Activated CD4-positive, alpha-beta memory T cell treated with anti-CD3 and anti-CD28 coated beads, Interleukin-2, amount 10 ng/mL, durations not matched to agents 7 days and 5 days (primary cell): Measurements from ENCODE around the gene RNF121. TPM values are rescaled to one million over a fixed set of nuclear protein-coding genes. Genes with fewer than 3 reads are reported as not detected.

Experiments
- CTCF ChIA-PET: fragments of 350-600 bp; sonication (Branson Sonifier 250); formaldehyde crosslinking; loops from one replicate; lab custom pipeline; 2021; ENCODE audit warnings: antibody characterized with exemption, inconsistent platforms; lab: Charles Lee
- POLR2A ChIA-PET: fragments of 350-600 bp; sonication (Branson Sonifier 250); formaldehyde crosslinking; loops from one replicate; lab custom pipeline; 2021; ENCODE audit warnings: antibody characterized with exemption; lab: Charles Lee
- DNase-seq: peaks from one replicate; pipeline ENCODE4 v3.0.0-alpha.2; 2020
- H3K27ac Mint-ChIP-seq: one replicate; pipeline ENCODE4 v1.8.0; 2021; ENCODE audit warnings: mild to moderate bottlenecking, mixed read lengths
- H3K27me3 Mint-ChIP-seq: one replicate; pipeline ENCODE4 v1.8.0; 2021; ENCODE audit warnings: mixed read lengths
- H3K36me3 Mint-ChIP-seq: one replicate; pipeline ENCODE4 v1.8.0; 2021; ENCODE audit warnings: low read depth, mixed read lengths
- H3K4me1 Mint-ChIP-seq: one replicate; pipeline ENCODE4 v1.8.0; 2021; ENCODE audit warnings: mixed read lengths
- H3K4me3 Mint-ChIP-seq: one replicate; pipeline ENCODE4 v1.8.0; 2021; ENCODE audit warnings: mild to moderate bottlenecking, mixed read lengths
- H3K9me3 Mint-ChIP-seq: one replicate; pipeline ENCODE4 v1.8.0; 2021; ENCODE audit warnings: mixed read lengths
- total RNA-seq, 2 experiments: library from RNA; stranded (reverse); gene quantifications; one replicate each; pipeline ENCODE4 v1.2.3, GENCODE V29; 2021

The RNF121 gene
- total RNA-seq, 2 experiments from 2014 or later: 25.7 to 28.1 TPM

DNA sequence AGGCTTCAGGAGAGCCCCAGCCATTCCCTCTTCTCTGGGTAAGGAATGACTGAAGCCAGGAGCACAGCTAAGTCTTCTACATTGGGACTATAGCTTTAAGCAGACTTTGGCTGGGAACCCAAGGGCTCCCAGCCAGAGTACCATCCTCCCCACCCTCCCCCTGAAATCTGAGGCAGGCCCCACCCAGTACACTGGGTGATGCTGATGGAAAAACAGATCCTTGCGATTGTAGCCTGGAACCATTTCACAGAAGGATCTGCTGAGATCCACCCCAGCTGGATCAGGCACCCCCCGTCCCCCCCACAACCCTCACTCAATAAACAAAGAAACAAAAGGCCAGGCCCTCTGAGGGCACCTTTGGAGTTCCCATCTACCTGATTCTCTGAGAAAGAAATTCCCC is 109.6 kb downstream of the RNF121 start:
- Mint-ChIP-seq H3K27me3 (no peaks in the 10 kb centered on the region), H3K4me1 (peaks cover 9% of the 10 kb centered on the region), H3K36me3 (peaks cover 28% of the 10 kb centered on the region), H3K4me3 (no peak overlapping the region), H3K27ac (no peak overlapping the region), H3K9me3 (no peaks in the 10 kb centered on the region)
- POLR2A ChIA-PET: interaction anchor here (0.7 to 4.2 kb wide), 11 partner anchors 9 to 110 kb away, joined by 3 to 33 read pairs (median 12); partner anchors contain the start of genes ANAPC15, RNF121 and XNDC1N
- CTCF ChIA-PET: interaction anchor here (1.1 to 4.2 kb wide), 6 partner anchors 13 to 392 kb away, joined by 3 to 38 read pairs (median 6); no protein-coding TSS in a partner anchor
- no peak for DNase-seq

DNA sequence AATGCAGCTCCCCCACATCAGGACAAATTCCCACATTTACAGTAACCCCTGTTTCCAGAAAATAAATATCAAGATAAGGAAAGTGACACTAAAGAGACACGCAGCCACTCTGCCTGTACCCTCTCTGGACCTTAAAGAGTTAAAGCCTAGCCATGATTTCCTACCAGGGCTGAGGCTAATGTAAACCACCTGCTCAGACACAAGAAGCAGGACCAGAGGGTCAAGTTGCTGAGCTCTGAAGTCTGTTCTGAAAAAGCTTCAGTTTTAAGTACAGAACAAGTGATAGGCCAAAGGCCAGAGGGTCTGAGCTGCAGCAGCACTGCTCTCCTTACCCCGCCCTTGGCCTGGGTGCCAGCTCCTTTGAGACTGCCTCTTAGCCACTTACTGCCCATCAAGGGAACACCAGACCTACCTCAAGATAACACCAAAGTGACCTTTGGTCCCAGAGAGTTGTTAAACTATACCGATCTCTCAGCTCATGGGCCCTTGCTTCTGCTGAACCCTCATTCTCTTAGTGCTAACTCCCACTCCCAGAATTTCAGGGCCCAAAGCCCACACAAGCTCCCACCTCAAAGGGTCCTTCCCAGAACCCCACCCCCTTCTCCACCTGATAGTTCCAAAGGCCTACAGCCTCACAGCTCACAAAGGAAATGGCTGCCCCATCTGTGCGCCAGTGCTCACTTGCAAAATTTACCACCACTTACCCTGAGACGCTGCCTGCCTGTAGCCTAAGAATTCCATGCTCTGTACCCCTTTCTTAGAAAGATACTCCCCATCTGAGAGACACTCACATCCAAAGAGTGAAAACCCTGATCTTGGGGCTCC is 110.4 kb downstream of the RNF121 start:
- POLR2A ChIA-PET: interaction anchor here (0.7 to 4.2 kb wide), 13 partner anchors 10 to 111 kb away, joined by 3 to 33 read pairs (median 10); partner anchors contain the start of genes ANAPC15, RNF121 and XNDC1N
- CTCF ChIA-PET: interaction anchor here (0.6 to 4.2 kb wide), 11 partner anchors 8 to 433 kb away, joined by 3 to 38 read pairs (median 6); no protein-coding TSS in a partner anchor
- Mint-ChIP-seq H3K27me3 (no peaks in the 10 kb centered on the region), H3K27ac (no peak overlapping the region), H3K36me3 (peaks cover 25% of the 10 kb centered on the region), H3K4me3 (no peak overlapping the region), H3K4me1 (peaks cover 9% of the 10 kb centered on the region), H3K9me3 (no peaks in the 10 kb centered on the region)
- no peak for DNase-seq

DNA sequence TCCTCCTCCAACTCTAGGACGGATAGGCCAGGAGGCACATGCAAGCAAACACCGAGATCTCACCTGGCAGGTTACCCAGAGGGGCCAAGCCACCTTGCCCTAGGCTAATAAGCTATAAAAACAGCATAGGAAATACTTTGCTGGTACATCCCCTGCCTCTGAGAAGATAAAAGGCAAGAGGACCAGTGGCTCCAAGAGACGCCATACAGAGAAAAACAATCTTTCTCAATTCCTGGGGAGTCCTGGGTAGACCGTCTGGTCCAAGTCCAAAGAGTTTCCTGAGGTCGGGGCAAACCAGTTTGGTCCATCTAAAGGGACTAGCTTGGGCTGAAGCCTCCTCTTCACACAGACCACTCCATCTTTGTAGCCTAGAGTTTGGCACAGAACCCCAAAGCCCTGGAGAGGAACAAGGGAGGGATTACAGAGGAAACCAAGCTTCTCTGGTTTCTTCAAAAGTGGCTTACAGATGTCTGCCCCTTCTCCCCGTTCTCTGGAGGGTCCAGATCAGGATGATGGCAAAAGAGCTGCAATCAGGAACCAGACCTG is 111.1 kb downstream of the RNF121 start:
- H3K9me3 Mint-ChIP-seq: no peaks in the 10 kb centered on the region
- no peak overlapping the region for H3K27ac Mint-ChIP-seq
- ChIA-PET CTCF (interaction anchor here (0.7 to 4.2 kb wide), 16 partner anchors 8 to 183 kb away, joined by 3 to 38 read pairs (median 4); no protein-coding TSS in a partner anchor), POLR2A (interaction anchor here (0.7 to 4.2 kb wide), 21 partner anchors 8 to 587 kb away, joined by 3 to 33 read pairs (median 4); partner anchors contain the start of genes ANAPC15, IL18BP, INPPL1 and NADSYN1)
- H3K36me3 Mint-ChIP-seq: peaks cover 25% of the 10 kb centered on the region
- H3K27me3 Mint-ChIP-seq: no peaks in the 10 kb centered on the region
- no peak for DNase-seq
- H3K4me1 Mint-ChIP-seq: peaks cover 10% of the 10 kb centered on the region
- no peak overlapping the region for H3K4me3 Mint-ChIP-seq

DNA sequence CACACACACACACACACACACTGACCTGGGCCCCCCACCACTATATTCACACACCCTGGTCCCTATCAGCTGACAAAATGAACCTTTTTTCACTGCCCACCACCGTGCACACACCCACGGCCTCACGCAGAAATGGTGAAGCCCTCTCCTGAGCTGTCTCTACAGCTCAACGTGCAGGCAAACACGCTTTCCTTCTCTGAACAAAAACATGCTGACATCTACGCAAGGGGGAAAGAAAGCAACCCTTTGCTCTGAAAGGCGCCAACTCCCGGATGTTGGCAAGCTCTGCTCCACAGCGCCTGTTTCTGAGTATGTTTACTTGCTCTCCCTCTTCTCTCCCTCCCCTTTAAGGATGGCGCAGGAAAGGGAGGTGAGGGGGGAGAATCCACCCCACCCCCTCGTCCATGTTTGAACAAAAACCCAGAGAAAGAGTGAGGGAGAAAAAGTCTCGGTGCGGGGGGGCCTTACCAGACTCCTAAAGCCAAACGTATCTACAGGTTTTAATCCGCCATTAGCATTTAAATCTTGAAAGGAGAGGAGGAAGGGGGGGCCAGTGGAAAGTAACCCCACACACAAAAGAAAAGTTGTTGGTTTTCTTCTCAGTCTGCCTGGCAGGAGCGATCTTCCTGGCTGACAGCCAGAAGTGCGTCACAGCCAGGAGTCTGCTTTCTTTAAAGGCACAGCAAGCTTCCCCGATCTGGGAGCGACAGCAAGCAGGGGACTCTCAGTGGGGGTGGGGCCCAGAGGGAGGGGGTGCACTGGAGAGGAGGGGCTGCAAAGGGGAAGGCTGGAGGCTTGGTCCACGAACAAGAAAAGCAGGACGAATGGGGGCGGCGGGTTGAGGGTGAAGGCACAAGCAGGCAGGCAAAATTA is 111.9 kb downstream of the RNF121 start:
- H3K27me3 Mint-ChIP-seq: no peaks in the 10 kb centered on the region
- no peak overlapping the region for H3K27ac Mint-ChIP-seq
- ChIA-PET POLR2A (interaction anchor here (0.6 to 4.2 kb wide), 20 partner anchors 9 to 588 kb away, joined by 3 to 33 read pairs (median 4); partner anchors contain the start of genes ANAPC15, IL18BP, INPPL1 and NADSYN1), CTCF (interaction anchor here (0.7 to 4.2 kb wide), 11 partner anchors 8 to 182 kb away, joined by 3 to 38 read pairs (median 4); no protein-coding TSS in a partner anchor)
- DNase-seq: peak; percentile 70
- peaks cover 10% of the 10 kb centered on the region for H3K4me1 Mint-ChIP-seq
- H3K4me3 Mint-ChIP-seq: no peak overlapping the region
- H3K9me3 Mint-ChIP-seq: no peaks in the 10 kb centered on the region
- H3K36me3 Mint-ChIP-seq: peaks cover 21% of the 10 kb centered on the region

DNA sequence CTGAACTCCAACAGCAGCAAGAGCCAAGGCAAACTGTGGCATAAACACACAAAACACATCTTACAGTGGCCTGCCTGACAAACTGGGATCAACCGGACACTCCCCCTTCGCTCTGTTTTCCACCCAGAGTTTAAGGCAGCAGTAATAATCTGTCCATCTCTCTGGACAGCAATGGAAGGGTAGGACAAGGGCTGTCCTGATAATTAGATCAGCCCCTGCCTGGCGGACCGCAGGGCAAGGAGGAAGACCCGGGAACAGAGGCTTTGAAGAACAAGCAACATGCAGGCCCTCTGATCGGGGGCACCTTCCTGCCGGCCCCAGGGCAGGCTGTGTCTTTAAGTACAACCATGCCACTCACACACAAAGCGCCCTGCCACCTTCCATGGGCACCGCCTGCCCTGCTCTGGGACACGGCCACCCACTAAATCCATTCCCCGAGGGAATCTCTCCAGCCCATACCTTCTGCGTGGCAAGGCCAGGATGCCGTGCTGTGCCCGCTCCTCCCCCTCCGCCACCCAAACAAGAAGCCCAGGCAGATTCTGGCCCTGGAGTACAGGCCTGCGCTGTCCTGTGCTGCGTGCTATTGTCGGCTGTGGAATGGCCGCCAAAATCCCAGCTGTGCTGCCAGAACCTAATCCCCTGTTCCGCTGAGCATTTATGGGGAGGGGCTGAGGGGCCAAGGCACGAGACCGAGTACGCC is 112.7 kb downstream of the RNF121 start:
- no peaks in the 10 kb centered on the region for H3K27me3 Mint-ChIP-seq
- ChIA-PET POLR2A (interaction anchor here (1.0 to 4.2 kb wide), 12 partner anchors 12 to 71 kb away, joined by 3 to 33 read pairs (median 4); partner anchors contain the start of gene ANAPC15), CTCF (interaction anchor here (1.2 to 4.2 kb wide), 4 partner anchors 16 to 389 kb away, joined by 4 to 38 read pairs (median 4); no protein-coding TSS in a partner anchor)
- H3K4me1 Mint-ChIP-seq: peaks cover 5% of the 10 kb centered on the region
- peak; percentile 40 for DNase-seq
- peaks cover 15% of the 10 kb centered on the region for H3K36me3 Mint-ChIP-seq
- no peak overlapping the region for H3K4me3 Mint-ChIP-seq
- no peak overlapping the region for H3K27ac Mint-ChIP-seq
- H3K9me3 Mint-ChIP-seq: no peaks in the 10 kb centered on the region

DNA sequence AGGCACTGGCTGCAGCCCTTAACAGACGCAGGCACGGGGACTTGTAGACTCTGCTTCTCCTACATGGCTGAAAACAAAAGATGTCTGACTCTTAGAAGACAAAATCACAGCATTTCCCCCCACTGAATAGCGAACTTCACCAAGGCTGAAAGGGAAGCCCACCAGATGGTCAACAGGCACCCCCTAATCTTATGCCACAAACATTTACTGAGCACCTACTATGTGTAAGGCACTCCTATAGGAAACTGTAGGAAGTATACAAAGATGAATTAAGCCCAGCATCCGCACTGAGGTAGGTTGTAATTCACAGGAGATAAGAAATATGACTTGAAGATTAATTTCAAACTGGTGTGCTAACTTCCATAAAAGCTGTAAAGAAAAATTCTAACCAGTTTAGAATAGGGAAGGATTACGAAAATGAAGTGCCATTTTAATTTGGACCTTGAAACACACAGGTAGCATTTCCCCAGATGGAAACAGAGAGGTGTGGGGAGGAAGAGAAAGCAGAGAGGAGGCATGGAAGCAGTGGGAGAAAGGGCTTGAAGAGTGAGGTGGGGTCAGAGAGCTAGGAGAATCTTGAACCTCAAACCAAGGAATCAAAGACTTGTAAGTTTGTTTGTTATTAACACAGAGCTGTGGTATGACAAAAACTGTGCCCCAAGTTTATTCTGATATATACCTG is 113.4 kb downstream of the RNF121 start:
- ChIA-PET CTCF (interaction anchor here (1.2 kb wide), 1 partner anchor 389 kb away, joined by 4 read pairs; no protein-coding TSS in a partner anchor), POLR2A (interaction anchor here (1.0 to 1.8 kb wide), 6 partner anchors 14 to 37 kb away, joined by 3 to 5 read pairs (median 4); no protein-coding TSS in a partner anchor)
- H3K27ac Mint-ChIP-seq: no peak overlapping the region
- no peak overlapping the region for H3K4me3 Mint-ChIP-seq
- H3K36me3 Mint-ChIP-seq: peaks cover 11% of the 10 kb centered on the region
- H3K27me3 Mint-ChIP-seq: no peaks in the 10 kb centered on the region
- H3K4me1 Mint-ChIP-seq: peaks cover 2% of the 10 kb centered on the region
- no peak for DNase-seq
- H3K9me3 Mint-ChIP-seq: no peaks in the 10 kb centered on the region

DNA sequence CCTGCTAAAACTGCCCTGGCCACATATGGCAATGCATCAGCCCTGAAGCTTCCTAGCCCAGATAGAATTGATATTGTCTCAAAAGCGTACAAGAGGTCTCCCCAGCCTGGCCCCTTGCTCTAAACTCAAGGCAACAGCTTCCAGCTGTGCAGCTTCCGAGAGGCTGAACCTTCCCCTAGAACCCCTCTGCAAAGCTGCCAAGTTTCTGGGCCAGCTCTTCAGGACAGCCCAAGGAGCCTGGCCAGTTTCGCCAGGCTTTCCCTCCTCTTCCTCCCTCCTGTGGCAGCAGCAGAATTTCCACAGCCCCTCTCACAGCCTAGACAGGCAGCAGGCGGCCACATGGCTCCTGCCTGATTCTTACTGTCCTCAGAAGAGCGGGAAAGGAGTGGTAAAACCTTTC is 117.0 kb downstream of the RNF121 start:
- Mint-ChIP-seq H3K27ac (no peak overlapping the region), H3K36me3 (peaks cover 20% of the 10 kb centered on the region), H3K9me3 (no peaks in the 10 kb centered on the region), H3K4me1 (peaks cover 2% of the 10 kb centered on the region), H3K4me3 (no peak overlapping the region), H3K27me3 (no peaks in the 10 kb centered on the region)
- POLR2A ChIA-PET: no interaction called here
- DNase-seq: no peak
- CTCF ChIA-PET: no interaction called here

Other genes starting within 250 kb of the RNF121 start
- gene DEFB108B, start 95.8 kb upstream of the RNF121 start, total RNA-seq: not detected
- not detected for gene DEFB131B, start 50.6 kb upstream of the RNF121 start, total RNA-seq
- gene XNDC1N, start 452 bp upstream of the RNF121 start, total RNA-seq: 10 to 100 TPM; 12.8 to 14.0 TPM
- gene IL18BP, start 69.9 kb downstream of the RNF121 start, total RNA-seq: 10 to 100 TPM; 12.4 to 14.0 TPM
- 100 to 1,000 TPM; 200 to 201 TPM for gene NUMA1, start 151.5 kb downstream of the RNF121 start, total RNA-seq
- gene LRRC51, start 151.8 kb downstream of the RNF121 start, total RNA-seq: 1 to 10 TPM; 5.9 to 7.1 TPM
- 10 to 100 TPM; 72.7 to 76.9 TPM for gene LAMTOR1, start 174.3 kb downstream of the RNF121 start, total RNA-seq
- not detected for gene TOMT, start 176.9 kb downstream of the RNF121 start, total RNA-seq
- gene ANAPC15, start 183.6 kb downstream of the RNF121 start, total RNA-seq: 10 to 100 TPM; 53.0 to 58.7 TPM
- not detected for gene FOLR3, start 206.7 kb downstream of the RNF121 start, total RNA-seq